Hematopoietic multipotent progenitor cell treated with erythropoietin and hydrocortisone succinate and interleukin-3 and kit ligand, for 4 days (in vitro differentiated cells): ENCODE data around the gene SLC9B2.
A peak's percentile ranks its signal among the peaks of the same experiment; 100 is the strongest.

Source experiments
- DNase-seq: peaks from one replicate; pipeline ENCODE4 v3.0.0-alpha.2; 2015

The SLC9B2 gene

DNA sequence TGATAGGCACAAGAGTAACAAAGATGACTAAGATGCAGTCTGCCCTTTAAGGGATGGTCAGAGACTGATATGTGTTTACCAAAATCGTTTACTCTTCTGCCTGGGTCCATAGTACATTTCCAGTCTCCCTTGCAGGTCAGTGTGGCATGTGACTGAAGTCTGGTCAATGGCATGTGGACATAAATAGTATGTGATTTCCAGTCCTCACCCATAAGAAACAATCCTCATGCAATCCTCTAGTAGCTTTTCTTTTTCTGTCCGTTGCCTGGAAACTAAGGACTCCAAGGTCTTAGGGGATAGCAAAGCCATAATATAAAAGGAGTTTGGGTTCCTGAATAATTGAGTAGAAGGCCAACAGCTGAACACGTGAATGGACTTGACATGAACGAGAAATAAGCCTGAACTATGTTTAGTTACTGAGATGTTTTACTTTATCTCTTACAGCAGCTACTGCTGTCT, 1.1 kb downstream of the SLC9B2 start:
- peak; percentile 47 for DNase-seq

DNA sequence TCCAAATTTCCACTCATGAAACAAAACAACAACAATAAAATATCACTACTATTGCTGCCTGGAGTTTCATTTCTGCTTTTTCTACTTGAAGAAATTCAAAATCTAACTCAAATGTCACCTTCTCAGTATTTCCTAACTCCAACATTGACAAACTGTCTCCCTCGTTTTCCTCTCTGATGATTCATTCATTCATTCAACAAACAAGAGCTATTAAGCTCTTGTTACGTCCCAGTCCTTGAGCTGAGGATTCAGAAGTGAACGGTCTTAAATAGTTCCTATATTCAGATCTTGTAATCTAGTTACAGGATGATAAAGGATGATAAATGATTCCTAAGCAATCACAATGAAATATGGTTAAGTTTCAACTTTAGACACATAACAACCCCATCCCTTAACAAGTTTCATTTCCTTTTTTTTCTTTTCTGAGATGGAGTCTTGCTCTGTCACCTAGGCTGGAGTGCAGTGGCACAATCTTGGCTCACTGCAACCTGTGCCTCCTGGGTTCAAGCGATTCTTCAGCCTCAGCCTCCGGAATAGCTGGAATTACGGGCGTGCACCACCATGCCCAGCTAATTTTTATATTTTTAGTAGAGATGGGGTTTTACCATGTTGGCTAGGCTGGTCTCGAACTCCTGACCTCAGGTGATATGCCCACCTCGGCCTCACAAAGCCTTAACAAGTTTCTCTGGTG, 1.7 kb downstream of the SLC9B2 start:
- no peak for DNase-seq

DNA sequence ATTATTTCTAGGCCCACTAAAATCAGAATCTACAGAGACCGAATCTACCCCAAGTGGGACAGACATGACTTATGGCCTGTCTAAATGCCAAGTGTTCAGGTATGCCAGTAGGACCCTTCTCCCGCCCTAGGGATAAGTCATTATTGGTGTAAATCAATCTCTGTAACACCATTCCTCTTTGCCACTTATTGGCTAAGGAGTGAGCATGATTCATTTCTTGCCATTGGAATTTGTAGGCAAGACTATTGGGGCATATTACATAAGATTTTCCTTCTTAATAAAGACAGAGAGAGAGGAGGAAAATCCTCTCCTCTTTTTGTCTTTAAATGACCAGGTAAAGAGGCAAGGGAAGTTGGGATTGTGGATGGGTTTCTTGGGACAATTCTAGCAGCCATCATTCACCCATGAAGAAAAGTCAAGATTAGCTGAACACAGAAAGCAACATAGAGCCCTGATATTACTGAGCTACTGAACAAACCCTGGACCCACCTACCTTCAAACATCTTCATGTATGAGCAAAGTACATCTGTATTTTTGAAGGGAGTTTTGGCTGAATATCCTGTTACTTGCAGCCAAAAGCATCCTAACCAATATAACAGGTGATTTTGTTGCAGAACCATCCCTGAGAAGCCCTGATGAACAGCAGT, 2.6 kb downstream of the SLC9B2 start:
- DNase-seq: no peak

DNA sequence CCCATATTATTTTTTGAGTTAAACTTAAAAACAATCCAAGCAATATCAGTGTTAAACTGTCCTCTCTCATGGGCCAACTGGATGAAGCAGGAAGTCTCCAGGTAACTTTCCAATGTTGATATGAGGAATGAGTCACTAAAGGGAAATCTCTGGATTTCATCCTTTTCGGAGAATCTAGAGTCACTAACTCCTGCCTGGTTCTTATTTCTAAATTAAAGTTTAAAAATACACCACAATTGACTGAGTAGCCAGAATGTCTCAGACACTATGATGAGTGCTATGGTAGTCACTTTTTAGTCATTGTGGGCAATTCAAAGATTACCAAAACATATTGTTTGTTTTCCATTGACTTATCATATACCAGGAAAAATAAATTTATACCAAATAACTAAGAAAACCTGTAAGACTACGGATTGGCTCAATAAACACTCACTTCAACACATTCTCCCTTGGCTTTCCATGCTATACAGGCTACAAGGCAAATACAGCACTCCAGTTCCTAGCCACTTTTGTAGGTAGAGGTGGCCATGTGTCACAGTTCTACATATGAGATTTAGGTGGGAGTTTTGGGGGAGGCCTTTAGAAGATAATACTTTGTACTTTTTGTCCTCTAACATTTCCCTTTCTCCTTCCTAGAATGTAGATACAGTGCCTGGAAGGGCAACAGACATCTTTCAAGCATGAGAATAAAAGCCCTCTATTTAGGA, 8.6 kb downstream of the SLC9B2 start:
- DNase-seq: no peak

- DNase-seq: no peak
These were observed 16.0 kb downstream of the SLC9B2 start for GRCh38 chr4:103060453-103061148.

- no peak for DNase-seq
These were observed 22.5 kb downstream of the SLC9B2 start for GRCh38 chr4:103054030-103054429.

GRCh38 chr4:103052779-103053178, 23.8 kb downstream of the SLC9B2 start:
- no peak for DNase-seq

- DNase-seq: no peak
These were observed 24.4 kb downstream of the SLC9B2 start for GRCh38 chr4:103052145-103052544.

DNA sequence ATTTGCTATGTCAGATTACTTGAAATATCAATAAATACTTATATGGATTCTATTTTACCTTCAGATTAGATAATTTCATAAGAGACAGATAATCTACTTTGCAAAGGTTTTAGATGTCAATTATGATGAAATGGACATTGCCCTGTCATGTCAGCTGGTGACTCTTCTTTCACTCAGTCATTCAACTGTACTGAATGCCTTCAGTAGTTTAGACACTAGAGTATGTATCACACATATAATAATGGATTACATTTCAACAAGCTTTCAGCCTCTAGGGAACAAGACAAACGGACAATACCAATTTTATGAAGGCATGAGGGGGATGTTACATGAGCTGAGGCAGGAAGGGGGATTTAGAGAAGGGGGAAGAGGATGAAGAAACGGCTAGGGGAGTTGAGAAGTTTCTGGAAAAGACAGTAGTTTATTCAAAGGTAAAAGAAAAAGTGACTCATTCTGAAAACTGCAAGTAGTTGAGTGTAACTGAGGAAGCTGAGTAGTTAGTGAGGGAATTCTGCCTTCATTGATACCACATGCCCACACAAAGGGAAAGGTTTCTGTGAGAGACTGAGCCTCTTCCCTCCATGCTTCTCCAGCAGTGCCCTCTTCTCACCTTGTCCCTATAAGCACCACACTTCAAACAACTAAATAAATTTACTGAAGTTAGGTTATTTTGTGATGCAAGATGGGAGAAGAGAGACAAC, 25.7 kb downstream of the SLC9B2 start:
- no peak for DNase-seq

- DNase-seq: peak; percentile 81
These were observed 29.9 kb downstream of the SLC9B2 start for GRCh38 chr4:103046416-103047290.

GRCh38 chr4:103044183-103044582, 32.4 kb downstream of the SLC9B2 start:
- no peak for DNase-seq

DNA sequence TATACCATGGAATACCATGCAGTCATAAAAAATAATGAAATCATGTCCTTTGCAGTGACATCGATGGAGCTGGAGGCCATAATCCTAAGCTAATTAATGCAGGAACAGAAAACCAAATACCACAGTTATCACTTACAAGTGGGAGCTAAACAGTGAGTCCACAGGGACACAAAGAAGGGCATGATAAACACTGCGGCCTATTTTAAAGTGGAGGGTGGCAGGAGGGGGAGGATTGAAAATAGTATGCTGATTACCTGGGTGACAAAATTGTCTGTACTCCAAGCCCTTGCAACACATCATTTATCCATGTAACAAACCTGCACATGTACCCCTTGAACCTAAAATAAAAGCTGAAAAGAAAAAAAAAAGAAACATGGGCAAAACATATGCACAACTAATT, 40.4 kb downstream of the SLC9B2 start:
- no peak for DNase-seq

- DNase-seq: peak; percentile 80
These were observed 44.0 kb downstream of the SLC9B2 start for GRCh38 chr4:103032574-103032973.

DNA sequence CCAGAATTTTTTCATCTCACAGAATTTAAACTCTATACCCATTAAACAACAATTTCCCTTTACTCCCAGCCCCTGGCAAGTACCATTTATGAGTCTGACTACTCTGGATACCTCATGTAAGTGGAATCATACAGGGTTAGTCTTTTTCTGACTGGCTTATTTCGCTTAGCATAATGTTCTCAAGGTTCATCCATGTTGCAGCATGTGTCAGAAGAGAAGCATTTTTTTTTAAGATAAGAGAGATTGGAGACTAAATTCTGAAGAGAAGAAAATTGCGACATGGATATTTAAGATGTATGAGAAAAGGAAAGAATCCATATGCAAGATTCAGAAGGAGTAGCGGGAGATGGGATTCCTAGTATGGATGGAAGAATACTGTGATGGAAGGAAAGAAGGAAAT, 45.8 kb downstream of the SLC9B2 start:
- no peak for DNase-seq

GRCh38 chr4:103029300-103029699, 47.3 kb downstream of the SLC9B2 start:
- no peak for DNase-seq

GRCh38 chr4:103026868-103027267, 49.7 kb downstream of the SLC9B2 start:
- no peak for DNase-seq

DNA sequence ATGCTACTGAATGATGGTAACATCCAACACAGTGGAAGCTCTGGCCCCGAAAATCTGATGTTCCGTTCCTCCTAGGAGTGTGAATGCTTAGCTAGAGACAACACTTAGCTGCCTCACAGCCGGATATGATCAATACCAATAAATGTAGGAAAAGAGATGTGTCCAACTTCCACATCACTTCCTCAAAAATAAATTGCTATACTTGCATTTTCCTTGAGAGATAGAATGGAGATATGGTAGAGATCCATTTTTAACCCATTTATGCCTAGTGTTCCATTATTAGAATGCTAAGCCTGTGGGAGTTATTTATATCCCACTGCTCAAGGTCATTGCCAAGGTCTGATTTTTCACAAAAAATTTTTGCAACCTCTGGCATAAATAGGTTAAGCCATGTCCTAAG, 51.6 kb downstream of the SLC9B2 start:
- DNase-seq: no peak

- DNase-seq: no peak
These were observed 55.4 kb downstream of the SLC9B2 start for GRCh38 chr4:103021120-103021519.

GRCh38 chr4:103019308-103020124, 57.0 kb downstream of the SLC9B2 start, which contains the start of gene SLC9B1:
SLC9B1 (minus strand) TSS chr4:103019705; CDS start chr4:102991711, 27,994 bp downstream.
- peak; percentile 97 for DNase-seq
